Measurements from ENCODE around the gene ATP5F1D. TPM values are rescaled to one million over a fixed set of nuclear protein-coding genes. Genes with fewer than 3 reads are reported as not detected.

Gene ATP5F1D
- total and polyA plus RNA-seq, 2 experiments from 2014 or later, result 139 to 396 TPM

- TF ChIP-seq EZH2phosphoT487 (IDR thresholded peaks at IDR 0.05; ENCODE audit: unreplicated experiment) (no peak), POLR2AphosphoS5 (IDR thresholded peaks at IDR 0.05; ENCODE audit: low read depth) (peak; percentile 87), ETS1 (IDR thresholded peaks at IDR 0.05) (peak; percentile 67), CREB1 (CRISPR knock-in tag; IDR thresholded peaks at IDR 0.05; ENCODE audit: low read depth) (peak; percentile 92)
- H3K27me3 ChIP-seq (ENCODE audit: insufficient read depth), result no peaks in the 10 kb centered on the region
- H3K4me2 ChIP-seq, result peak within 1 kb of the TSS; percentile 97
- peaks cover 26% of the 10 kb centered on the region for H3K4me1 ChIP-seq (ENCODE audit: insufficient read depth)
- peaks cover 48% of the 10 kb centered on the region for H3K4me1 Mint-ChIP-seq
- H3F3A ChIP-seq (replicated peaks; ENCODE audit: low read depth), result peaks cover 62% of the 10 kb centered on the region
- H4K20me1 ChIP-seq (replicated peaks; ENCODE audit: insufficient read depth), result peaks cover 29% of the 10 kb centered on the region
- H3K36me3 ChIP-seq (ENCODE audit: insufficient read depth), result peaks cover 29% of the 10 kb centered on the region
- peak; percentile 98 for DNase-seq (ENCODE audit: low spot score)
- H3K27me3 Mint-ChIP-seq (ENCODE audit: insufficient read depth, low read depth, poor library complexity), result peaks cover 44% of the 10 kb centered on the region
- ATAC-seq, result peak; percentile 55
- peak within 1 kb of the TSS; percentile 88 for H3K4me3 ChIP-seq
- H3K9me2 ChIP-seq (ENCODE audit: insufficient read depth), result no peaks in the 10 kb centered on the region
- peaks cover 41% of the 10 kb centered on the region for H3K79me2 ChIP-seq (replicated peaks; ENCODE audit: insufficient read depth)
- H2AFZ ChIP-seq, result no peak within 1 kb of the TSS
- H3K9me3 Mint-ChIP-seq, result no peaks in the 10 kb centered on the region; the same call in 2 of the 3 replicates
- H3K27ac ChIP-seq (ENCODE audit: low read depth), result peak within 1 kb of the TSS; percentile 94
- H3K27ac Mint-ChIP-seq, result peak within 1 kb of the TSS; percentile 97
- H3K4me3 Mint-ChIP-seq, result peak within 1 kb of the TSS; percentile 77
- H3K36me3 Mint-ChIP-seq (ENCODE audit: low read depth), result peaks cover 55% of the 10 kb centered on the region
Measured at GRCh38 chr19:1275260-1275975, 33.9 kb downstream of the ATP5F1D start, which contains the start of gene FAM174C. TSS of gene FAM174C (plus strand) at chr19:1275530. CDS start at chr19:1275550, 20 bp downstream.

- peak overlapping the region; percentile 77 for H3K4me3 Mint-ChIP-seq
- peak overlapping the region; percentile 97 for H3K4me2 ChIP-seq
- peaks cover 34% of the 10 kb centered on the region for H3K79me2 ChIP-seq (replicated peaks; ENCODE audit: insufficient read depth)
- no peak overlapping the region for H3K27ac Mint-ChIP-seq
- H3K4me1 Mint-ChIP-seq, result peaks cover 43% of the 10 kb centered on the region
- no peaks in the 10 kb centered on the region; the same call in 2 of the 3 replicates for H3K9me3 Mint-ChIP-seq
- peaks cover 40% of the 10 kb centered on the region for H3K27me3 Mint-ChIP-seq (ENCODE audit: insufficient read depth, low read depth, poor library complexity)
- DNase-seq (ENCODE audit: low spot score), result no peak
- H3K36me3 ChIP-seq (ENCODE audit: insufficient read depth), result peaks cover 22% of the 10 kb centered on the region
- peak overlapping the region; percentile 88 for H3K4me3 ChIP-seq
- H3K9me2 ChIP-seq (ENCODE audit: insufficient read depth), result no peaks in the 10 kb centered on the region
- H3K4me1 ChIP-seq (ENCODE audit: insufficient read depth), result peaks cover 19% of the 10 kb centered on the region
- peaks cover 48% of the 10 kb centered on the region for H3K36me3 Mint-ChIP-seq (ENCODE audit: low read depth)
- ATAC-seq, result peak; percentile 54
- peak overlapping the region; percentile 94; the same call in 1 of the 2 replicates for H3K27ac ChIP-seq (ENCODE audit: low read depth)
- peaks cover 56% of the 10 kb centered on the region for H3F3A ChIP-seq (replicated peaks; ENCODE audit: low read depth)
- no peaks in the 10 kb centered on the region for H3K27me3 ChIP-seq (ENCODE audit: insufficient read depth)
- H2AFZ ChIP-seq, result no peak overlapping the region
- peaks cover 23% of the 10 kb centered on the region for H4K20me1 ChIP-seq (replicated peaks; ENCODE audit: insufficient read depth)
- TF ChIP-seq ZNF331 (CRISPR knock-in tag; IDR thresholded peaks at IDR 0.05; ENCODE audit: low read depth) (no peak), STAT1 (IDR thresholded peaks at IDR 0.05; ENCODE audit: unreplicated experiment) (no peak), CREB1 (CRISPR knock-in tag; IDR thresholded peaks at IDR 0.05; ENCODE audit: low read depth) (no peak), REST (IDR thresholded peaks at IDR 0.05; ENCODE audit: unreplicated experiment) (no peak), ETS1 (IDR thresholded peaks at IDR 0.05) (no peak), JUNB (IDR thresholded peaks at IDR 0.05; ENCODE audit: unreplicated experiment) (no peak), POLR2AphosphoS5 (IDR thresholded peaks at IDR 0.05; ENCODE audit: low read depth) (peak; percentile 60), ZNF114 (CRISPR knock-in tag; IDR thresholded peaks at IDR 0.05) (no peak)
Measured at GRCh38 chr19:1275976-1276627, 34.6 kb downstream of the ATP5F1D start.

Measured in GM23338 (cell line).